C4-2B (cell line): ENCODE measurements around the gene CD81.

Source experiments
- H3K27ac ChIP-seq: fragments of 450-650 bp; 2 replicates; pipeline ENCODE4 v1.5.1; 2017
- ZFX ChIP-seq: fragments of 450-650 bp; IDR thresholded peaks from 2 replicates; pipeline ENCODE4 v1.6.1; 2017
- TF ChIP-seq, protein P1 (sequence below): fragments of 450-650 bp; conservative IDR thresholded peaks from 2 replicates; pipeline ENCODE4 v1.5.1; 2017; ENCODE audit warnings: mild to moderate bottlenecking

CD81 gene

GRCh38 chr11:2432171-2432621, 55.1 kb downstream of the CD81 start:
- TF ChIP-seq, protein P1, sequence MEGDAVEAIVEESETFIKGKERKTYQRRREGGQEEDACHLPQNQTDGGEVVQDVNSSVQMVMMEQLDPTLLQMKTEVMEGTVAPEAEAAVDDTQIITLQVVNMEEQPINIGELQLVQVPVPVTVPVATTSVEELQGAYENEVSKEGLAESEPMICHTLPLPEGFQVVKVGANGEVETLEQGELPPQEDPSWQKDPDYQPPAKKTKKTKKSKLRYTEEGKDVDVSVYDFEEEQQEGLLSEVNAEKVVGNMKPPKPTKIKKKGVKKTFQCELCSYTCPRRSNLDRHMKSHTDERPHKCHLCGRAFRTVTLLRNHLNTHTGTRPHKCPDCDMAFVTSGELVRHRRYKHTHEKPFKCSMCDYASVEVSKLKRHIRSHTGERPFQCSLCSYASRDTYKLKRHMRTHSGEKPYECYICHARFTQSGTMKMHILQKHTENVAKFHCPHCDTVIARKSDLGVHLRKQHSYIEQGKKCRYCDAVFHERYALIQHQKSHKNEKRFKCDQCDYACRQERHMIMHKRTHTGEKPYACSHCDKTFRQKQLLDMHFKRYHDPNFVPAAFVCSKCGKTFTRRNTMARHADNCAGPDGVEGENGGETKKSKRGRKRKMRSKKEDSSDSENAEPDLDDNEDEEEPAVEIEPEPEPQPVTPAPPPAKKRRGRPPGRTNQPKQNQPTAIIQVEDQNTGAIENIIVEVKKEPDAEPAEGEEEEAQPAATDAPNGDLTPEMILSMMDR = no peak
- no peak for TF ChIP-seq ZFX
- H3K27ac ChIP-seq = no peak overlapping the region

- no peak for TF ChIP-seq ZFX
- TF ChIP-seq, protein P1 = no peak
- no peak overlapping the region for H3K27ac ChIP-seq
Observed at GRCh38 chr11:2432628-2433071, 55.5 kb downstream of the CD81 start.

GRCh38 chr11:2433106-2433925, 56.2 kb downstream of the CD81 start:
- no peak for TF ChIP-seq ZFX
- TF ChIP-seq, protein P1 = no peak
- H3K27ac ChIP-seq = no peak overlapping the region

GRCh38 chr11:2434008-2434407, 56.9 kb downstream of the CD81 start:
- TF ChIP-seq, protein P1 = no peak
- no peak for TF ChIP-seq ZFX
- no peak overlapping the region for H3K27ac ChIP-seq

DNA sequence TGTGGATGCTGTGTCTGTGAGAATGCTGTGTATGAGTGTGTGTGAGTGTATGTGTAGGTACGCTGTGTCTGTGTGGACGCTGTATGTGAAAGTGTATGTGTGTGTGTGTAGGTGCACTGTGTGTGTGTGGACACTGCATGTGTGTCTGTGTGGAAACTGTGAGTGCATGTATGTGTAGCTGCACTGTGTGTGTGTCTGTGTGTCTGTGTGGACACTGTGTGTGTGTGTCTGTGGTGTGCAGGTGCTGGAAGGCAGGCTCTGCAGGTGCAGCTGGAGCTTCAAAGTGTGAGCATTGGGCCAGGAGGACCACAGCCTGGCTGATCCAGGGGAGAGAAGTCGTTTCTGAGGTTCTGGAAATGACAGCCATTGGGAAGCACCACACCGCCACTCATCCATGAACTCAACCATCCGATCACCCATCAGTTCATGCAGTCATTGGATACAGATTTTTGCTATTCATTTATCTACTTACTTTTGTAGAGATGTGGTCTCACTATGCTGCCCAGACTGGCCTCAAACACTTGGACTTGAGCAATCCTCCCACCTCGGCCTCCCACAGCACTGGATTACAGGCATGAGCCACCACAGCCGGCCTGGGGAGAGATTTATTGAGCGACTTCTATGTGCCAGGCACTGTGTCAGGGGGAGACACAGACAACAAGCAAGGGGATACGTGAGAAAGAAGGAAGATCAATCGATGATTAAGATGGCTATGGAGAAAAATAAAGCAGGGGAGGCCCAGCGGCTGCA, 57.6 kb downstream of the CD81 start:
- H3K27ac ChIP-seq = no peak overlapping the region
- TF ChIP-seq, protein P1 = no peak
- no peak for TF ChIP-seq ZFX

DNA sequence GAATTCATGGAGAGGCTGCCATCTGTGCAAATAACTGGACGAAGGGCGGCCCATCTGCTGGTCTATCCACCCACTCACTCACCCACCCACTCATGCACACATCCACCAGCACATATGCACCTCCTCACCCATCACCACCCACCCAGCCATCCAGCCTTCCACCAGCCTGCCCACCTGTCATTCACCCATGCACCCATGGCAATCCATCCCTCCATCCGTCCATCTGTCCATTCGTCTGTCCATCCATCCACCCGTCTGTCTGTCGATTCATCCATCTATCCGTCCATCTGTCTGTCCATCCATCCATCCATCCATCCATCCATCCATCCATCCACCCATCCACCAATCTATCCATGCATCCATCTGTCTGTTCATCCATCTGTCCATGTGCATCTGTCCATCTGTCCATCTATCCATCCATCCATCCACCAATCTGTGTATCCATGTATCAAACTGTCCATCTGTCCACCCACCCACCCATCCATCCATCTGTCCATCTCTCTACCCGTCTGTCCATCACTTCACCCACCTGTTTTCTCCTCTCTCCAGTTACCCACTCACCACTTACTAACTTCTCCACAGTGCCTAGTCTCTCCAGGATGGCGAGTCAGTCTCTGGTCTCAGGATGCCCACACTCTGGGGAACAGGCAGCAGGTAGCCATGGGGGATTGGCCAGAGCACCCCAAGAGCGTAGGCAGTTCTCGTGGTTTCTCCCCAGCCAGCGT, 58.3 kb downstream of the CD81 start:
- TF ChIP-seq ZFX = no peak
- TF ChIP-seq, protein P1 = no peak
- H3K27ac ChIP-seq = no peak overlapping the region
